ENCODE measurements around the gene B3GNT9.
"Not testable (repeated sequence)": the region's sequence is repeated elsewhere in the genome, so short reads cannot be mapped to it uniquely, and the experiment has no call there.

Gene B3GNT9

DNA sequence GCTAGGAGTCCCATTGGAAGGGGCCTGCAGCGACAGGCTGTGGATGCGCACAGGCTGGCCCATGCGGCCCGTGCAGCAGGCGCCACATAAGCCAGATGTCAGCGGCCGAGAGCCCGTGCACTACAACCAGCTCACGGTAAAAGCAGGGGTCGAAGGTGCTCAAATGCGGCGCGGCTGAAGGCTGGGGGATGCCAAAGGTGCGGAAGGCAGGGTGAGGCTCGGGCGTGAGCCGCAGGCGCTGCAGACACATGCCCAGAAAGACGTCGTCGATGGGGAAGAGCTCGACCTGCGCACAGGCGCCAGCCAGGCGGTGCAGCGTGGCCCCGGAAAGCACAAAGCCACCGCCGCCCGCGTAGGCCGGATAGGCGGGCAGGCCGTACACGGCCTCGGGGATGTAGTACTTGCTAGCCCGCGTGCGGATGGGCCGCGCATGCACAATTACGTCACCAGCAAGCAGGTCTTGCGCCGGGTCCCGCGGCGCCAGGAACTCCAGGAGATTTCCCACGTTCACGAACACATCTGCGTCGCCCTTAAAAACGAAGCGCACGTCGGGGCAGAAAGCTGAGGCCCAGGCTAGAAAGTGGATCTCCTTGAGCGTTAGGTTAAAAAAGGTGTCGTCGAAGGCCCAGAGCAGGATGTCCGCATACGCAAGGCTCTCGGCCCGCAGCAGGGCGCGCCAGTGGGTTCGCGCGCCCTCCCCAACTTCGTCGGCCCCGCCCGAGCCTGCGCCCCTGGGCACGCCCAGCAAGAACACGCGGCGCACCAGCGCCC is 1.3 kb downstream of the B3GNT9 start:
- DNase-seq = no peak

DNA sequence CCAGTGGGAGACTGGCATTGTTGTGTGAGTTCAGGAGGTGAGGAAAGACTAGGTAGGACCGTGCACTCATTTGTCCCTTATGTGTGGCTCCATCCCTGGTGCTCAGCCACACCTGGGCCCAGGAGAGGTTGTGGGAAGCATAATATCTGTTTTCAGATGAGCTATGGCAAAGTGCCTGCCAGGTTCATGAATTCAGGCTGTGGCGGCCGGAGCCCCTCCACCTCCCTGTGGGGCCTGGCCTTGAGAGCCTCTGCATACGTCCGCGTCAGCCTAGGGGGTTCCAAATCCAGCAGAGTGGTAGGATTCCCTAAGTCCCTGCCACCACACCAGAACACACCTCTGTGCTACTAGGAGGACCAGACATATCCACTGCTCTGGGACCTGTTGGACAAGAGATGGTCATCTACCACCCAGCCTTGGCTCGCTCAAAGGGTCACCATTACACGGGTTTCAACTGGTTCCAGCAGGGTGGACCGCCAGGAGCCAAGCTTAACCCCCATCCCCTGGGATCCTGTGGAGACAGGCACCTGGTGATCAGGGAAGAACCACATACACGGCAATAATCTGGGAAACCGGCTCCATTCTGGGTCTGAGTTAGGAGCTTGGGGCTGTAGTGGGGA is 2.0 kb downstream of the B3GNT9 start:
- DNase-seq = no peak

DNA sequence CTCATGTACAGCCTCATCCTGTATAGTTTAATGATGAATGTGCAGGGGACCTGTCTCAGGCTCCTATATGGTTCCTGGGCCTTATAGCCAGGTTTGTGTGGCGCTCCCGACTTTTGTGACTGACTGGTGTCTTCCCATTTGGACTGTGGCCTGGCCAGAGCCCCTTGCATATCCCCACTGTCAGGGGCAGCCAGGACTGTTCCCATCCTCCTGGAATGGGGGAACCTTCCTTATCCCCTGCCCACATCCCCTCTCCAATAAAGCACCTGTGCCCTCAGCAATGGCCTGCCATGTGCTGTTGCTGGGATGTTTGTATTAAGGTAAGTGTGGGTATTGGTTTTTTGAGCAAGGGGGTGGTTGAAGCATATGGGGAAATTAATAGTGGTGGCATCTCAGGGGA is 2.6 kb downstream of the B3GNT9 start:
- DNase-seq = no peak

DNA sequence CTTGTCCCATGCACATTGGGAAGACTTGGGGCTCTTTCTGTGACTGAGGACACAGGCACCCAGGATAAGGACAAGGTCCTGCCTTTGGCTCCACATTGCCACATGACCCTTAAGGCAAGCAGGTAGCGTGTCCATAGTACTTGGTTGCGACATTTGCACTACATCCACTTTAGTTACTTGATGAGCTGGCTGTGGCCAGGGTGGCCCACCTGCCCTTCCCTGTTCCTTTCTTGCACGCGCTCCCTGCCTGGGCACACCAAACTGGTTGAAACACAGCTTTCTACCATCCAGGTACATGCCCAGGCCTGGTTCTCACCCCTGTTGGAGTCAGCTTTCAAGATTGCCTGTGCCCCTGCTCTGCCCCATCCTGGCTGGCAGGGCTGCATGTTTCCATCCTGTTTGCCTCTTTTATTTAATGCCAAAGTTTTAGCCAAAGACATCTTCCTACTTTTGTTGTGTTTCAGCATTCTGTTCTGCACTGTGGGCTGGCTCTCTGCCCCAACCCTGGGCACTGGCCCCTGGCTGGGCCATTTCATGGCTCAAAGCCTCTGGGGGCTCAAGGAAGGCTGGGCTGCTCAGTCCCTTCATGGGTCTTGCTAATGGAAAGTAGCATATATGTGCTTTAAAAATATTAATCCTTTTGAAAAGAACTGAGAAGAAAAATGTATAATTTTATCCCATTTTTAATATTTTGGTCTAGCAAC is 3.2 kb downstream of the B3GNT9 start:
- no peak for DNase-seq

DNA sequence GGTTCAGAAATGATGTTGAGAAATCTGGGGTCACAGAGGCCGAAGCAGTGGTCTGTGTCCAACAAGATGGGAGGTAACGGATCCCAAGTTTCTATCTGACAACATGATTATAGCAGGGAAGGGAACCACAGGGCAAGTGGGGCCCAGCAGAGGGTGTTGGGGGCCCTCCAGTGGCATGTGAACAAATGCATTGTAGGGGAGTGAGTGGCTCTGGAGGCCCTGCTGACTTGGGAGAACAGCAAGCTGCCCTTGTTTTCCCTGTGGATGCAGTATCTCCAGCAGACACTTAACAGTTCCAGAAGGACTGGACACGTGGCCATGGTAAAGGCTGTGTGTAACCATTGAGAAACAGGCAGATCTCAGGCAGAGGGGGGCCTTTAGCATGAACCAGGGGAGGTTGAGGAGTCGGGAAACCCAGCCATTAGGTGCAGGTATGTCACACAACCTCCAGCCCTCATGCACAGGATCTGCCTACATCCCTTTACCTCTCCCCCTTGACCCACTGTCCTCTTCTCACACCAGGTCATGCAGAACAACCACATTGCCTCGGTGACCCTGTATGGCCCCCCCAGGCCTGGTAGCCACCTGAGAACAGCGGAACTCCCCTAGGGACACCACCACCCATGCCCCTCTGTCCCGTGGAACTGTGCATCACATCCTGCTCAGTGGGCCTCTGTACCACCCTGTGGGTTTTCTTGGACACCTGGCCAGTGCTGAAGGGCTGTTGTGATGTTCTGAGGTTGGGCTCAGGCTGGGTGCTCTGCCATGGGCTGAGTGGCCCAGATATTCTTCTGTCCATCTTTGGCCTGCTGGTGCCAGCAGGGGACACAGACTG is 4.1 kb downstream of the B3GNT9 start:
- no peak for DNase-seq

DNA sequence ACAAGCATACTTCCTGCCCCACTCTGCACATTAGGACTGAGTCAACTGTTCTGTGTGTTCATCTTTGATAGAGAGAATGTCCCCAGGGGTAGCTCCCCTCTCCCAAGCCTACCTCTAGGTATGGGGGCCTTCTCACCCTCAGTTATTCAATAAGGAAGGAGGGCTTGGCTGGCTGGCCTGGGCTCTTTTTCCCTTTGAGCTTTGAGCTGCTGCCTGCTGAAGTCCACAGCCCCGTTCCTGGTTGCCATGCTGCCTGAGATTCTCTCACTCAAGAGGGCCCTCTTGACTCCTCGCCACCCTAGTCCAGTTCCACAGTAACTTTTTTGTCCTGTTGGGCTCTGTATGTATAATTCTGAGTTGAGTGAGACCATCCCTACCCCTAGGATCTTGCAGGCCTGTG is 5.1 kb downstream of the B3GNT9 start:
- no peak for DNase-seq

DNA sequence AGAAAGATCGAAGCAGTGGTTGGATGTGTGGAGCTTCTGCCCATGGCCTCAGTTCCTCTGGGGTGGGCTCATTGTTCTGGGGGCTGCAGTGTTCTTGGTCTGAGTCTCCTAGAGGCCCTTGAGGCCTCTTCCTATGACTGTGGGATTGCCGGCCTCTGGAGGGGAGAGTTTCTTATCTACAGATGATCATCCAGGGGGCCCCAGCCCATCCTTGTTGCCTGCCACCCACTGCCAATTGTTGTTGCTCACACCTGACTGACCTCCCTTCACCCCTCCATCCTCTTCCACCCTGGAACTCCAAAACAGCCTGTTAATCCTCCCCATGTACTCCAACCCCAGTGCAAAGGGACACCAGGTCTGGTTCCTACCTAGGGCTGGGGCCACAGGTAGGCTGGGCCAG is 5.9 kb downstream of the B3GNT9 start:
- DNase-seq = no peak

DNA sequence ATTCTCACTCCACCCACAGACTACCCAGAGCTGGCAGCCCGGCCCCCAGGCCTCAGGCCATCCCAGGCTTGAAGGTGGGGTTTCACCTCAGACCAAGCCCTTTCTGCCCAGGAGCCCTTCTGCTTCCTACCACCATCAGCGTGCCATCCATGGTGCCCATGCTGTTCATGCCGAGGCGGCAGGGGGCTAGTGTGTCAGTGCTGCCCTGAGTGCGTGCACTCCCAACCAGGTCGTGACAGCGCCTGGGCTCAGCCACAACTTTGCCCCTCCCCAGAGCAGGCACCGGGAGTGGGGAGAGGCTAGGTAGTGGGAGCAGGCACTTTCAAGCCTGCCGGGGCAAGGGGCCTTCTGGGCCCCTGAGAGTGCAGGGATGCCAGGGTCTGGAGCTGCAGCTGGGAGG is 8.5 kb downstream of the B3GNT9 start:
- DNase-seq = no peak

DNA sequence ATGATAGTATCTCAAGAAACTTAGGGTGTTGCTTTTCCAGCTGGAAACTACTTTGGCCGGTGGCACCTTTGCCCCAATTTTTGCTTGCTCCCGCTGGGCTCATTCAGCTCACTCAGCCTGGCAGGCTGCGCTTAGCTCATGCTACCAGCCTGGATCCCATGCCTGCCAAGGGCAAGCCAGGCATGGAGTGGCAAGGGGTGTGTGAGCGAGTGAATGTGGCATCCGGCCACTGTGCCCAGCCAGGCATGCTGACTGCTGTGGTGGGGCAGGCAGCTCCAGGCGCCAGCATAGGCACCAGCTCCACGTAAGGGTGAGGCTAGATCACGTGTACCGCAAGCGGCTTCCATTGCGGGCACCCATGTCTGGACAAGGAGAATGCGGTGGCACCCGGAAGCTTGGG is 9.4 kb downstream of the B3GNT9 start:
- DNase-seq = no peak

DNA sequence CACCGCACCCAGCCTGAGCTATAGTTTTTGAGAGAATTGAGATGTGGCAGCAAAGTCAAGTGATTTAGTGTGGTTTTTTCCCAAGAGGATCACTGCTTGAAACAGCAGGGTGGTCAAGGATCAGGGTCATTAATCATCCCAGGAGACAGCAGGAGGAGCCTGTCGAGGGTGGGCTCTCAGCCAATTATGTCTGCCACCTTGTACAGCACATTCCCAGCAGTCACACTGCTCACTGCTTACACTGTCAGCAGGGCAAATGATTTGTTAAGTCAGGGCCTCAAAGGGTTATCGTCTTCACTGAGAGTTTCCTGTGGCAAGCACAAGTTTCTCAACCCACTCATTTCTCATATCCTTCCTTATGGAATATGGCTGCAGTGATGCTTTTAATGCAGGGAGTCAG is 13.2 kb downstream of the B3GNT9 start:
- DNase-seq = no peak

DNA sequence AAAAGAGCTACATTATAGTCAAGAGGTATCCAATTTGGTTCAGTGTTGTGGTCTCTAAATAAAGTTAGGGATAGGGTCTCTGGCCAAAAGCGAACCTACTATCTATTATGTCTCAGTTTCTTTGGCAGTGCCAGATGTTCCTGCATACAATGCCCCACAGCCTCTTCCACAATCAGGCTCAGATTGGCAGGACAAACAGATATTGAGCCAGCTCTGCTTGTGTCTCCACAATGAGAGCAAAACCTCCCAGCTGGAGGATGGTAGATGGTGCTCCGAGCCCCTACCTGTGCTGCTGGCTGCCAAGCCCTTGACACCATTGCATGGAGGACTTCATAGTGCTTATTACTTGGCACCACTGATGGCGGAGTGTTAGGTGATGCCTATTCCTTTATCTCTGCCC is 21.4 kb downstream of the B3GNT9 start:
- no peak for DNase-seq

DNA sequence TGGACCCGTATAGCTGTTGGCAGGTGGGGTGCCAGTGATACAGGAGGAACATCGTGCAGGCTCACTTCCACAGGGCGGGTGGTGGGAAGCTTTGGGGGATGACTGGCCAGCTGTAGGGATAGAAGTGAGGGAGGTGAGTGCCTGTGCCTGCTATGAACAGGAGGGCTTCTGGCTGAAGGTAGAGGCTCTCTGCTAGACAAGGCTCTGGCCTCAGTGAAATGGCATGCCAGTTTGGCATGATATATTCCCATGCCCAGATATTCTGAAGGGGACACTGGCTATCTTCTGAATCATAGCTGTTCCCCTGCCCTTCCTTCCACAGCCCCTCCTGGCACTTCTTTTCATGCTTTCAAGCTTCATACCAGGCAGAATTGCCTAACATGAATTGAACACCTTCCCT is 21.9 kb downstream of the B3GNT9 start:
- no peak for DNase-seq

DNA sequence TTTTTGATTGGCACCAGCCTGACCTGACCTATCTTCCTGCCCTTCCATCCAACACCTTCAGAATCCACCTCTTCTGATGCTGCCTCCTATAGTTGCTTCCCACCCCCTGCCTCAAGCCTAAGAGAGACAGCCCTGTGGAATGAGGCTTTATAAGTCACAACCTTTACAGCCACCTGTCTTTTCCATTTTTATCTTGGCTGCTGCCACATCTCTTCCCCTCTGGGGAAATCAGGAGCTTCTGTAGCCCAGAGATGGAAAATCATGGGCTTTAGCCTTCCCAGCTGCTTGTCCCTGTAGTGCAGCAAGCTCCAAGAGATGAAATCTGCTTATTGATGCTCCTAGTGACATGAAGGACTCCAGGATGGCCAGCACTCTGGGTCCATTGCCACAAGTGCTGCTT is 22.4 kb downstream of the B3GNT9 start:
- DNase-seq = no peak

DNA sequence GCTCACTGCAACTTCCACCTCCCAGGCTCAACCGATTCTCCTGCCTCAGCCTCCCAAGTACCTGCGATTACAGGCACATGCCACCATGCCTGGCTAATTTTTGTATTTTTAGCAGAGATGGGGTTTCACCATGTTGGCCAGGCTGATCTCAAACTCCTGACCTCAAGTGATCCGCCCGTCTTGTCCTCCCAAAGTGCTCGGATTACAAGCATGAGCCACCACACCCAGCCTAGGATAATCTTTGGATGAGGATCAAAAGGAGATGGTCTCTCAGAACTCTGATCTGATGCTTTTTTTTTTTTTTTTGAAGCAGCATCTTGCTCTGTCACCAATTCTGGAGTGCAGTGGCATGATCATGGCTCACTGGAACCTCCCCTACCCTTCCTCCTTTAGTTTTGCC is 28.0 kb downstream of the B3GNT9 start:
- not testable (repeated sequence) for DNase-seq

DNA sequence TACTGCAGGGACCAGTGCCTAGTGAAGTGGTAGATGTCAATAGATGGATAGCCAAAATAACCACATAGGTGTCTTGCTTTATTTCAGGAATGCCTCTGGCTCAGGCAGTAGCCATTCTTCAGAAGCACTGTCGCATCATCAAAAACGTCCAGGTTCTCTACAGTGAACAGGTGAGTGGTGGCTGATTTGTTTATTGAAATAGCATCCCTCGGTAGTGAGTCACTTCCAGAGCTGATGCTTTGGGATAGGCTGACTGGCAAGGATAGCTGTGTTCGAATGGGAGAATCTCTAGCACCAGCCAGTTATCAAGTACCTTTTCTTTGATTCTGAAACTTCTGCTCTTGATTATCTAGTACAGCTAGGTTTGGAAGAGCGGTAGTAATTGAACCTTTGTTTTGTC is 30.8 kb downstream of the B3GNT9 start:
- no peak for DNase-seq

DNA sequence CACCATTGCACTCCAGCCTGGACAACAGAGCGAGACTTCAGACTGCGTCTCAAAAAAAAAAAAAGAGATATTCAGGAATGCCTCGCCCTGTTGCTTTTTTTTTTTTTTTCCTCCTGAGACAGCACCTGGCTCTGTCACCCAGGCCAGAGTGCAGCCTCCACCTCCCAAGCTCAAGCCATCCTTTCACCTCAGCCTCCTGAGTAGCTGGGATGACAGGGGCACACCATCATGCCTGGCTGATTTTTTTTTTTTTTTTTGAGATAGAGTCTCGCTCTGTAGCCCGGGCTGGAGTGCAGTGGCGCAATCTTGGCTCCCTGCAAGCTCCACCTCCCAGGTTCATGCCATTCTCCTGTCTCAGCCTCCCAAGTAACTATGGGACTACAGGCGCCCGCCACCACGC is 33.1 kb downstream of the B3GNT9 start:
- no peak for DNase-seq

DNA sequence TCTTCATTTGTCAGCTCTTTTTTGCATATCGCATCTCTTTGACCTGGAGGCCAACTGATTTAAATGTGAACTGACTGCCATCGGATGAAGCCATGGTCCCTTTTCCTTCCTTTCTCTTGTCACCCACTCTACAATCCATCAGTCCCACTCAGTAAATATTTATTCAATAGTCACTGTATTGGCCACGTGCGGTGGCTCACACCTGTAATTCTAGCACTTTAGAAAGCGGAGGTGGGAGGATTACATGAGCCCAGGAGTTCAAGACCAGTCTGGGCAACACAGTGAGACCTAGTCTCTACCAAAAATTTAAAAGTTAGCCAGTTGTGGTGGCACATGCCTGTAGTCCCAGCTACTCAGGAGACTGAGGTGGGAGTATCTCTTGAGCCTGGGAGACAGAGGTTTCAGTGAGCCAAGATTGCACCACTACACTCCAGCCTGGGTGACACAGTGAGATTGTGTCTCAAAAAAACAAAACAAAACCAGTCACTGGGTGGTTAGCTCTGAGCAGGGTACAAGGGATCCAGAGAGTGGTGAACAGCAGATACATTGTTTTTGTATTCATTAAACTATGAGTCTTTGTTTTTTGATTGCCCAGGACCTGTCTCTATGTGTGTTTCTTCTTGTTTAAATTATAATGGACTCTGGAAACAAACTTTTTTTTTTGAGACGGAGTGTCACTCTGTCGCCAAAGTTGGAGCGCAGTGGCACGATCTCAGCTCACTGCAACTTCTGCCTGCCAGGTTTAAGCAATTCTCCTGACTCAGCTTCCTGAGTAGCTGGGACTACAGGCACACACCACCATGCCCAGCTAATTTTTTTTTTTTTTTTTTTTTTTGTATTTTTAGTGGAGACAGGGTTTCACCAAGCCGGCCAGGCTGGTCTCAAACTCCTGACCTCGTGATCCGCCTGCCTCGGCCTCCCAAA is 34.1 kb downstream of the B3GNT9 start:
- DNase-seq = no peak

DNA sequence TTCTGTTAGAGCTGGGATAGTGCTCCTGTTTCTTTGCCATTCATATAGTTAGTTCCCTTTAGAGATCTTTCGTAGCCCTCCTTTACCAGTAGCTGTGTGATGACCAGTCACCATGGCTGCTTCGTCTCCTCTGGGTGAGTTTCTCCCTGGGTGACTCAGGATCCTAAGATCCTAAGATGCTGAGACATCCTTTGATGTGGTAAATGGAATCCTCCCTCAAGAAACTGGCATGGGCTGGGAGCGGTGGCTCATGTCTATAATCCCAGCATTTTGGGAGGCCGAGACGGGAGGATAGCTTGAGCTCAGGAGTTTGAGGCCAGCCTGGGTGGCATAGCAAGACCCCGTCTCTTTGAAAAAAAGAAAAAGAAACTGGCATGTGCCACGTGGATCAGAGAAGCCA is 35.2 kb downstream of the B3GNT9 start:
- no peak for DNase-seq

DNA sequence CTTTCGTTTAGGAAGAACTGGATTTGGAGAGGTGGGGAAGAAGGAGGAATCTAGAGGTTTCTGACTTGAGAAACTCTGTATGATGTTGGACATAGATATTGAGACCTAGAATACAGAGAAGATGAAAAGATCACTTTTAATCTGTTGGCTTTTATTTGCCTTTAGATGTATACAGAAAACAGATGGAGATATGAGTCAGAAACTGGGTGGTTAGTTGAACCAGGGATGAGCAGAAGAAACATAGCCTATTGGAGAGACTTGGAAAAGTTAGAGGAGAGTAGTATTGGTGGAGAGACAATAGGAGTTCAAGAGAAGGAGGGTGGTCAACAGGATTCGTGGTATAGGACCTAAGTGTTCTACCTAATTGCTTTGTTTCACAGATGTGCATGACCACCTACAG is 36.0 kb downstream of the B3GNT9 start:
- DNase-seq = no peak

DNA sequence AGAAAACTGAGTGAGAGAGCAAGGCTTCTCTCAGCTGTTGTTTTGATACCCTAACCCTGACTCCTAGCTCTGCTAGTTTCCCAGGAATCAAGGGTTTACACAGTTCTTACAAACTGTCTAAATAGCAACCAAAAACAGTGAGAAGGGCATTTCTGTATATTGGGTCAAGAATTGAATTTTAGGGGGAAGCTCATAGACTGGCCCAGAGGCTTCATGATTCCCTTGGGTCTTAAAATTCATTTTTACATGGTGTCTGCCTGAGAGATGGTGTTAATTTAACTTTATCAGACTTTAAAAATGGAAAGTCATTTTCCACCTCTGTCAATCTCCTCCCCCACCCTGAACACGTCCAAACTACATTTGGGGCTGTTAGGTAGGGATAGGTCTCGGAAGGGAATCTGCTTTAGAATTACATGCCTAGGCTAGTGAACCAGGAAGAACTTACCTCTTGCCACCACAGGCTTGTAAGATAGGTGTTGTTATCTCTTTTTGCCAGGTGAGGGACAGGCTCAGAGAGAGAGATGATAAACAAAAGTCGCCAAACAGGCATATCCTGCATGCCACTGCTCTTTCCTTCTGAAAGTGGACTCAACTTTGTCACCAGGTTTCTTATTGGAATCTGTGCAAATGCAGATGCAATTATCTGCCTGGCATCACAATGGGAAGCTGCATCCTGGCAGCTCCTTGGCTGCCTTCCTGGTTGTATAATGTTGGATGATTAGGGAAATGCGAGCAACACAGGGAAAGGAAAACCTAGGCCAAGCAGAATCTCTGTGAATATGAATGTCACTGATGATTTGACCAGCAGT is 38.0 kb downstream of the B3GNT9 start:
- no peak for DNase-seq

DNA sequence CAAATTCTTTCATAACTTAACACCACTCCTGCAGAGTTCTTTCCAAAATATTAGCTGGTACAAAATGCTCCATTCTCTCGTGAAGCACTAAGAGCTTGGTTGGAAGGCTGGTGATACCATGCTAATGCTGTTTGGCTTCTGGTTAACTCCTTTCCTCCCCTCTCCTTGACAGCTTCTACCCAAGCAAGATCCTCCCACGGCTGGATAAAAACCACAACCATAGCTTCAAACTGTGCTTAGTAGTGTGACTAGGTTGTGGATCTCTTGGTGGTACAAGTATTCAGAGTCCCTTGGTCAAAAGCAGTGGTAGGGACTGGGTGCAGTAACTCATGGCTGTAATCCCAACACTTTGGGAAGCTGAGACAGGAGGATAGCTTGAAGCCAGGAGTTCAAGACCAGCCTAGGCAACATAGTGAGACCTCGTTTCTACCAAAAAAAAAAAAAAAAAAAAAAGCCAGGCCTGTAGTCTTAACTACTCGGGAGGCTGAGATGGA is 38.8 kb downstream of the B3GNT9 start:
- DNase-seq = no peak
